ENCODE measurements around the gene PRXL2C.
"Not testable (repeated sequence)": the region's sequence is repeated elsewhere in the genome, so short reads cannot be mapped to it uniquely, and the experiment has no call there.

Gene PRXL2C

DNA sequence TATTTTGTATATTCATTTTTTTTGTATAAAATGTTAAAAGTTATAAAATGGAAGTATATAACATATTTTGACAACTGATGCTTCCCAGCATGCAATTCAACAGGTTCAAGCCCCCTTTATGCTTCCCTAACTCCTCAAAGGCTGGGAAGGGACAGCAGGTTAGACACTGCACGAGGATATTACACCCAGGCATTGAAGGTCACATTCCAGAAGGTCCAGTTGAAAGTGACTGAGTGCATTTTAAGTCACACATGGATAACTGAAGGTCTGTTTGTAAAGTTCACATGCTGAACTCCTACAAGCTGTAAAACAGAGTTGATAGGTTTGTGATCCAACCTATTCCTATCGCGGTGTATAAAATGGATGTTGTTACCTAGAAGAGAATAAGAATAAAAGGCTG, 13.6 kb downstream of the PRXL2C start:
- Histone ChIP-seq H3K9ac (ENCODE audit: low read depth, low read length, poor library complexity, severe bottlenecking) (no peak overlapping the region), H3K9me2 (replicated peaks; ENCODE audit: low read depth, low read length) (no peaks in the 10 kb centered on the region), H3K27me3 (ENCODE audit: insufficient read depth, low read length, poor library complexity, severe bottlenecking) (no peaks in the 10 kb centered on the region), H3K4me3 (ENCODE audit: low read length, poor library complexity, severe bottlenecking) (no peak overlapping the region), H3K9me3 (ENCODE audit: insufficient read depth, low read depth, low read length) (no peaks in the 10 kb centered on the region), H3K4me2 (ENCODE audit: low read depth, low read length, poor library complexity, severe bottlenecking) (no peak overlapping the region), H3K4me1 (ENCODE audit: insufficient read depth, low read length, poor library complexity, severe bottlenecking) (no peaks in the 10 kb centered on the region), H3K36me3 (ENCODE audit: insufficient read depth, low read length) (no peaks in the 10 kb centered on the region), H3F3A (ENCODE audit: low read depth) (no peaks in the 10 kb centered on the region), H4K20me1 (ENCODE audit: insufficient read depth, low read length, poor library complexity, severe bottlenecking) (no peaks in the 10 kb centered on the region), H3K79me2 (ENCODE audit: insufficient read depth, low read length) (no peaks in the 10 kb centered on the region), H2AFZ (ENCODE audit: low read length) (no peak overlapping the region)
- no peak for TF ChIP-seq EZH2phosphoT487 (IDR thresholded peaks at IDR 0.05; ENCODE audit: borderline replicate concordance)
- TF ChIP-seq, protein P1, sequence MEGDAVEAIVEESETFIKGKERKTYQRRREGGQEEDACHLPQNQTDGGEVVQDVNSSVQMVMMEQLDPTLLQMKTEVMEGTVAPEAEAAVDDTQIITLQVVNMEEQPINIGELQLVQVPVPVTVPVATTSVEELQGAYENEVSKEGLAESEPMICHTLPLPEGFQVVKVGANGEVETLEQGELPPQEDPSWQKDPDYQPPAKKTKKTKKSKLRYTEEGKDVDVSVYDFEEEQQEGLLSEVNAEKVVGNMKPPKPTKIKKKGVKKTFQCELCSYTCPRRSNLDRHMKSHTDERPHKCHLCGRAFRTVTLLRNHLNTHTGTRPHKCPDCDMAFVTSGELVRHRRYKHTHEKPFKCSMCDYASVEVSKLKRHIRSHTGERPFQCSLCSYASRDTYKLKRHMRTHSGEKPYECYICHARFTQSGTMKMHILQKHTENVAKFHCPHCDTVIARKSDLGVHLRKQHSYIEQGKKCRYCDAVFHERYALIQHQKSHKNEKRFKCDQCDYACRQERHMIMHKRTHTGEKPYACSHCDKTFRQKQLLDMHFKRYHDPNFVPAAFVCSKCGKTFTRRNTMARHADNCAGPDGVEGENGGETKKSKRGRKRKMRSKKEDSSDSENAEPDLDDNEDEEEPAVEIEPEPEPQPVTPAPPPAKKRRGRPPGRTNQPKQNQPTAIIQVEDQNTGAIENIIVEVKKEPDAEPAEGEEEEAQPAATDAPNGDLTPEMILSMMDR (conservative IDR thresholded peaks at IDR 0.05; ENCODE audit: low read length), result no peak

DNA sequence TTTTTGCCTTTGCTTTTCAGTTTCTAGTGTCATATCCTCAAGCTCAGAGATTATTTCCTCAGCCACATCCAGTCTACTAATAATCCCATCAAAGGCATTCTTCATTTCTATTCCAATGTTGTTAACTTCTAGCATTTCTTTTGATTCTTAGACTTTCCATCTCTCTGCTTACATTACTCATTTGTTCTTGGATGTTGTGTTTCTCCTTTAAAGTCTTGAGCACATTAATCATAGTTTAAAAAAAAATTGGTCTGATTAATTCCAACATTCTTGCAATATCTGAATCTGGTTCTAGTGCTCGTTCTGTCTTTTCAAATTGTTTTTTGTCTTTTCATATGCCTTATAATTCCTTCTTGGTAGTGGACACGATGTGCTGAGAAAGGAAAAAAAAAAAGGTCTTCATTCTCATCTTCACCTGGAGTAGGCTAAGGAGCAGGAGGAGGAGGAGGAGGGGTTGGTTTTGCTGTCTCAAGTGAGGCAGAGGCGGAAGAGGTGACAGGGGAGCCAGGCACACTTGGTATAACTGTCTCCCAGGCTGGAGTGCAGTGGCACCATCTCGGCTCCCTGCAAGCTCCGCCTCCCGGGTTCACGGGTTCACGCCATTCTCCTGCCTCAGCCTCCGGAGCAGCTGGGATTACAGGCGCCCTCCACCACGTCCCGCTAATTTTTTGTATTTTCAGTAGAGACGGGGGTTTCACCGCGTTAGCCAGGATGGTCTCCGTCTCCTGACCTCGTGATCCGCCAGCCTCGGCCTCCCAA, 16.3 kb downstream of the PRXL2C start:
- no peaks in the 10 kb centered on the region for H3K36me3 ChIP-seq (ENCODE audit: insufficient read depth, low read length)

DNA sequence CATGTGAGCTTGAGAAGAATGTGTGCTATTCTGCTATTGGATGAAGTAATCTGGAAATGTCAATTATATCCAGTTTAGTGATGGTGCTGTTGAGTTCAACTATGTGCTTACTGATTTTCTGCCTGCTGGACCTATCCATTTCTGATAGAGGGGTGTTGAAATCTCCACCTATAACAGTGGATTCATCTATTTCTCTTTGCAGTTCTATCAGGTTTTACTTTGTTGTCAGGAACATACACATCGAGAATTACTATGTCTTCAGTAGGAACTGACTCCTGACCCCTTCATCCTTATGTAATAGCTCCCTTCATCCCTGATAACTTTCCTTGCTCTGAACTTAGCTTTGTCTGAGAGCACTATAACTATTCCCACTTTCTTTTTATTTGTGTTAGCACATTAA, 18.7 kb downstream of the PRXL2C start:
- no peaks in the 10 kb centered on the region for H3K27me3 ChIP-seq (ENCODE audit: insufficient read depth, low read length, poor library complexity, severe bottlenecking)
- no peaks in the 10 kb centered on the region for H3K36me3 ChIP-seq (ENCODE audit: insufficient read depth, low read length)
- no peak overlapping the region for H3K9ac ChIP-seq (ENCODE audit: low read depth, low read length, poor library complexity, severe bottlenecking)
- no peaks in the 10 kb centered on the region for H4K20me1 ChIP-seq (ENCODE audit: insufficient read depth, low read length, poor library complexity, severe bottlenecking)
- no peaks in the 10 kb centered on the region for H3K9me3 ChIP-seq (ENCODE audit: insufficient read depth, low read depth, low read length)
- no peak overlapping the region for H3K4me3 ChIP-seq (ENCODE audit: low read length, poor library complexity, severe bottlenecking)
- no peaks in the 10 kb centered on the region for H3K4me1 ChIP-seq (ENCODE audit: insufficient read depth, low read length, poor library complexity, severe bottlenecking)
- H3F3A ChIP-seq (ENCODE audit: low read depth), result no peaks in the 10 kb centered on the region
- H3K9me2 ChIP-seq (replicated peaks; ENCODE audit: low read depth, low read length), result no peaks in the 10 kb centered on the region
- H3K79me2 ChIP-seq (ENCODE audit: insufficient read depth, low read length), result no peaks in the 10 kb centered on the region
- H2AFZ ChIP-seq (ENCODE audit: low read length), result no peak overlapping the region
- no peak overlapping the region for H3K4me2 ChIP-seq (ENCODE audit: low read depth, low read length, poor library complexity, severe bottlenecking)
- TF ChIP-seq EZH2phosphoT487 (IDR thresholded peaks at IDR 0.05; ENCODE audit: borderline replicate concordance), result no peak
- TF ChIP-seq, protein P1 (conservative IDR thresholded peaks at IDR 0.05; ENCODE audit: low read length), result no peak

More for the DNA sequence above, 16.3 kb downstream of the PRXL2C start:
- Histone ChIP-seq H3K9ac (ENCODE audit: low read depth, low read length, poor library complexity, severe bottlenecking) (no peak overlapping the region), H2AFZ (ENCODE audit: low read length) (no peak overlapping the region), H3K9me2 (replicated peaks; ENCODE audit: low read depth, low read length) (no peaks in the 10 kb centered on the region), H3K27me3 (ENCODE audit: insufficient read depth, low read length, poor library complexity, severe bottlenecking) (no peaks in the 10 kb centered on the region), H3K4me1 (ENCODE audit: insufficient read depth, low read length, poor library complexity, severe bottlenecking) (no peaks in the 10 kb centered on the region), H3K4me2 (ENCODE audit: low read depth, low read length, poor library complexity, severe bottlenecking) (no peak overlapping the region), H3F3A (ENCODE audit: low read depth) (no peaks in the 10 kb centered on the region), H3K4me3 (ENCODE audit: low read length, poor library complexity, severe bottlenecking) (no peak overlapping the region), H4K20me1 (ENCODE audit: insufficient read depth, low read length, poor library complexity, severe bottlenecking) (no peaks in the 10 kb centered on the region), H3K9me3 (ENCODE audit: insufficient read depth, low read depth, low read length) (no peaks in the 10 kb centered on the region), H3K79me2 (ENCODE audit: insufficient read depth, low read length) (no peaks in the 10 kb centered on the region)
- TF ChIP-seq EZH2phosphoT487 (IDR thresholded peaks at IDR 0.05; ENCODE audit: borderline replicate concordance), result no peak
- TF ChIP-seq, protein P1 (conservative IDR thresholded peaks at IDR 0.05; ENCODE audit: low read length), result no peak

DNA sequence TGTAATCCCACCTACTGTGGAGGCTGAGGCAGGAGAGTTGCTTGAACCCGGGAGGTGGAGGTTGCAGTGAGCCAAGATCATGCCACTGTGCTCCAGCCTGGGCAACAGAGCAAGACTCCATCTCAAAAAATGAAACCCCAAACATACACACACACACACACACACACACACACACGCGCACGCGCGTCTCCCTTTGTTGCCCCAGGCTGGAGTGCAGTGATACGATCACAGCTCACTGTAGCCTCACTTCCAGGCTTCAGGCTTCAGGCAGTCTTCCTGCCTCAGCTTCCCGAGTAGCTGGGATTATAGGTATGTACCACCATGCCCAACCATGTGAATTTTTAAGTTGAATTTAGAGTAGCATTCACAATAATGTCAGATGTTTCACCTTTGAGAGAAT, 21.5 kb downstream of the PRXL2C start:
- not testable (repeated sequence) for H3K9ac ChIP-seq (ENCODE audit: low read depth, low read length, poor library complexity, severe bottlenecking); H3K4me1 ChIP-seq (ENCODE audit: insufficient read depth, low read length, poor library complexity, severe bottlenecking); H3K36me3 ChIP-seq (ENCODE audit: insufficient read depth, low read length)

More for the DNA sequence above, 21.5 kb downstream of the PRXL2C start:
- H3K9me2 ChIP-seq (replicated peaks; ENCODE audit: low read depth, low read length); H3F3A ChIP-seq (ENCODE audit: low read depth); H3K79me2 ChIP-seq (ENCODE audit: insufficient read depth, low read length); H2AFZ ChIP-seq (ENCODE audit: low read length); H3K4me3 ChIP-seq (ENCODE audit: low read length, poor library complexity, severe bottlenecking); H3K4me2 ChIP-seq (ENCODE audit: low read depth, low read length, poor library complexity, severe bottlenecking); H3K9me3 ChIP-seq (ENCODE audit: insufficient read depth, low read depth, low read length); H3K27me3 ChIP-seq (ENCODE audit: insufficient read depth, low read length, poor library complexity, severe bottlenecking); H4K20me1 ChIP-seq (ENCODE audit: insufficient read depth, low read length, poor library complexity, severe bottlenecking): not testable (repeated sequence)

Data from Loucy (cell line).